GM19025 (cell line): ENCODE measurements around the gene ANKH.
"Not testable (repeated sequence)": the region's sequence is repeated elsewhere in the genome, so short reads cannot be mapped to it uniquely, and the experiment has no call there.

ENCODE experiments used
- ATAC-seq: cut with Tn5 transposase; IDR thresholded peaks from one replicate; pipeline ENCODE4 v1.9.1; 2021; ENCODE audit warnings: mild to moderate bottlenecking, low read depth, moderate library complexity; ENCODE audit not compliant: unreplicated experiment

Gene ANKH

GRCh38 chr5:14871214-14872069, at the start of gene ANKH:
TSS of gene ANKH (minus strand) at chr5:14871778. CDS start at chr5:14871447, 331 bp downstream.
- peak; percentile 95 for ATAC-seq

- ATAC-seq = no peak
These were observed 48.5 kb upstream of the ANKH start for GRCh38 chr5:14920121-14920520.

DNA sequence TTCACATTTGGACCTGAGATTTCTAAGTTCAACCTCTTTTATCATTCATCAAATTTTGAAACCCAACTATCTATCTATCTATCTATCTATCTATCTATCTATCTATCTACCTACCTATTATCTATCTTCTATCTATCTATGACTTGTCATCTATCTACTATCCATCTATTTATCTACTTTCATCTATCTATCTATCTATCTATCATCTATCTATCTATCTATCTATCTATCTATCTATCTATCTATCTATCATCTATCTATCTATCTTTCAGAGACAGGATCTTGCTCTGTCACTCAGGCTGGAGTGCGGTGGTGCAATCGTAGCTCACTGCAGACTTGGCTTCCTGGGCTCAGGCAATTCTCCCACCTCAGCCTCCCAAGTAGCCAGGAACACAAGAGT, 47.5 kb upstream of the ANKH start:
- ATAC-seq = not testable (repeated sequence)

DNA sequence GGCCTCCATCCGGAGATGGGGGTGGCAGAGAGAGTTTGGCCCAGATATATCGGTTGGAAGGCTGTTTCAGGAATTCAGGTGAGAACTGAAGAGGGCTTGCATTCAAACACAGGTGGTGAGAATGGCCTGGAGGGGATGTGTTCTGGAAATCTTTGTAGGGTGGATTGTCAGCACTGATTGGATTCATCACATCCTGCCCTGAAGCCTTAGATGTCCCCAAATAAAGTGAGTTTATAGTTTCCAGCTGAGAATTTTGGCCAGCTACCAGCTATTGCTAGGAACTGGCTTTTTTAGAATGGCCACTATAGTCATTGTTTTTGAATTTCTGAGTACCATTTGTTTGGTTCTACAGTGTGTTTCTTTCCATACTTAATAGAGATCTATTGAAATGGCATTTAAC, 46.1 kb upstream of the ANKH start:
- ATAC-seq = no peak

DNA sequence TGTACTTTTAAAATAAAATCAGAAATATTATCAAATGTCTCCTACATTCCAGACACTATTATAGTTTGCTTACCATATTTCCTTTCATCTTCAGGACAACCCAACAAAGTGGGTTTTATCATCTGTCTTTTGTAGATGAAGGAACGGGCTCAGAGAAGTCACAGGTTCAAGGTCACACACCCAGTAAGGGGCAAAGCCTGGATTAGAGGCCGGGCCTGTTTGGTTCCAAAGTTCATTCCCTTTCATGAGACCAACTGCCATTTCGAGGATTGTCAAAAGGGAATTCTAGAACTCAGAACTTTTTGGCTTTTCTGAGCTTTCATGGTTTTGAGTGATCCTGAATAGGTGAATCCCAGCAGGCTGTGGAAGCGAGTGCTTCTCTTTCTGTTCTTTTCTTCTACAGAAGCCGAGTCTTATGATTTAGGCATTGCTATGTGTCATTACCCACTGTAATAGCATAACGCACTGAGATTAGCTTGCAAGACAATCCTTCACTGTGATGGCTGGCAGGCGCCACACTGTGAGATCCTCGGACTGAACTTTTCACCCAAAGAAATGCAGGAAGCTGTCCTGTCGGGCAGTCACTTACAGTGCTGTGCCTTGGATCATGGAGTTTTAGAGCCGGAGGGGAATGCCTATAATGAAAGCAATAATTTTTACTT, 43.8 kb upstream of the ANKH start:
- ATAC-seq = no peak

DNA sequence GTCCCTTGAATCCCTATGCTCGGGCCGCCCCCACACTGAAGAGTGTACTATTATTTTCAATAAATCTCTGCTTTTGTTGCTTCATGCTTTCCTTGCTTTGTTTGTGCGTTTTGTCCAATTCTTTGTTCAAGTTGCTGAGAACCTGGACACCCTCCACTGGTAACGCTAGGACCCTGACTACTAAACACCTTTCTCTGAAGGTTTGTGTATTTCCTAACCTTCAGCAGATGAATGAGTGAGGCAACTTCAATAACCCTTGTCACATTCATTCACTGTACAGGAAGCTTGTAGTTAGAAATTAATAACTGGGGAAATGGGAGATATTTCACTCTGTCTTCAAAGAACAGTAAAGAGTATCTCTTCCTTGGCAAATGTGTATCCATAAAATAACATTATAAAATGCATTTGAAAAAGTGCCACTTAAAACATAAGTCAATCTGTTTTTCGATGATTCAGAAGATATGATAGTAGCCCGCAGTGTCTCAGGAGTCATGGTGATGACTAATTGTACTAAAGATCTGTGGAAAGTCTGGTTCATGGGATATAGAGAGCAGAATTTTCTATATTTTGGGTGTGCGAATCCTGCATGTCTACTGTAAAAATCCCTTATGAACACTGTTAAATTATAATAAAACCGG, 43.2 kb upstream of the ANKH start:
- ATAC-seq = no peak

DNA sequence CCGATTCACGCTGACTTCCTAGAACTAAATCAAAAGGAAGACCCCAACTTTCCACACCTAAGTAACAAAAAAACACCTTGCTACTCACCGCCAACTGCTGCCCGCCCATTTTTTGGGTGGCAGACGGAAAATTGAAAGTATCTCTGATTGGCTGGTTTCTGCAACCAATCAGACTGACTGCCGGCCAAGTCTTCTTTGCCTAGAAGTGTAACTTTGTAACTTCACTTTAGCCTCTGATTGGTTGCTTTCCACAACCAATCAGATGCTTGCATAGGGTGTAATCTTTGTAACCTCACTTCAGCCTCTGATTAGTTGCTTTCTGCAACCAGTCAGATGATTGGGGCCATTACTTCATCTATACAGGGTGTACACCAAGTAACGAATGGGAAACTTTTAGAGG, 42.6 kb upstream of the ANKH start:
- no peak for ATAC-seq

DNA sequence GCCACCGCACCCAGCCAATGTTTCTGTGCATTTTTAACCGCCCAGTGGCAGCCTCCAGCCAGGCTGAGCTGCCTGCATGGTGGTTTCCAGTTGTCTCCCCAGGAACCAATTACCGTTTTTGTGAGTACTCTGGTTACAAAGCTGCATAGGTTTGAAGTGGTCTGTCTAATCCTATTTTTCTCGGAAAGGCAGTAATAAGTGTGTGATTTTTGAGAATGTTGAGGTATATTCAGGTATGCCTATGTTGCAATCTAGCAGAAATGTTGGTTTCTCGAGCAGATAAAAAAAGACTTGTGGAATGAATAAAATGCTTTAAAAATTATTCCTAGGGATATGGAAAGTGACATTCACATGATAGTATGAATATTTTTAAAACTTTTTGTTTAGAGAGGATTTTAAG, 41.5 kb upstream of the ANKH start:
- ATAC-seq = no peak

- ATAC-seq = no peak
These were observed 40.6 kb upstream of the ANKH start for GRCh38 chr5:14912206-14912605.

- ATAC-seq = no peak
These were observed 37.8 kb upstream of the ANKH start for GRCh38 chr5:14909369-14909768.

- no peak for ATAC-seq
These were observed 36.6 kb upstream of the ANKH start for GRCh38 chr5:14908172-14908571.

- ATAC-seq = no peak
These were observed 35.0 kb upstream of the ANKH start for GRCh38 chr5:14906628-14907027.

DNA sequence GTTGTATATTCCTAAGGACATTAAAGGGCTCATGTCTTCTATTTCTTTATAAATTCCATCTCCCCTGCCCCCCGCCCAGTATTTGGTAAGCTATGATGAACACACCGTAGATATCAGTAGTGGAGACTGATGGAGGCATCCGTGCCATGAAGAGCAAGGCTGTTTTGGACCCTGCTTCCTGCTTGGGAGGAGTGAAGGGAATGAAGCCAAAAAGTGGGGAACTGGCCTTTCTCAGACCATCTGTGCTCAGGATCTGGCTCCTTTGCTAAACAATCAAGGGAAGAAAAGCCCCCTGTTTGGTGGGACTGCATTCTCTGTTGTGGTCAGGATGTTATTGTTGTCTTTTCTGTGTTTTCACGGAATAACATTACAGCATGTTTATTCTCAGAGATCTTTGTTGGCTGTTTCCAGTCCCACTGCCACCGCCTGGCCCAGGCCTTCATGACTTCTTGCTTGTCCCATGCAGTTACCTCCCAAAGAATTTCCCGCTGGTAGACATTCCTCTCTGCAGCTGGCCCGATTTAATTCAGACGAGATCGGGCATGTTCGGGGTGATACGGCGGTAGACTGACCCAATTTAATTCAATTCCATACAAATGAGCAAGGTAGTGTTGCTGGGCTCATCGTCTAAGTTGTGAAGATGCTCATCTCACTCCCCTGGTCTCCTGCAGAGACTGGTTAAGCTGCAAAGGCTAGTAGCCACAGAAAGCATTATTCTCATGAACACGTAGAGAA, 31.4 kb upstream of the ANKH start:
- ATAC-seq = no peak

DNA sequence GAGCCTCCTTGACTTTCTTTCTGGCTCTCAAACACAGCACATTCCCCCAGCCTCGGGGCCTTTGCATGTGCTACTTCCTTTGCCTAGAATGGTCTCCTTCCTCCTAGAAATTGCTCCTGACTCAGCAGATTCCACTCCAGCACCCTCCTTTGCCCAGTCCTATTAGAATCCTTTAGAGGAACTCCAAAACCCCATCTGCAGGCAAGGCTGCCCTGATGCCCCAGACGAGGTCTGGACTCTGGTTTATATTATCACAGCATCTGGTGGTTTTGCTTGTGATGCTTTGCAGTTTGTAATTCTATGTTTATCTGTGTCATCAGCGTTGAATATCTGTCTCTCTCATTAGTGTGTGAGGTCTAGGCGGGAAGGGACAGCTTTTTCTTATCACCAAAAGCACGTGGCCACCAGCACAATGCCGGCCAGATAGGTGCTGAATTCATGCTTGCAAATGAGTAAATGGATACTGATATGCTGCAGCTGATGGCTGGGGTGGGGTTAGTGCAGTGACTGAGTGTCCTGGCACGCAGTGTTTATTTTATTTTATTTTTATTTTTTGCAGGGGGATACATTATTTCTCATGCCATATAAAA, 30.0 kb upstream of the ANKH start:
- ATAC-seq = no peak

DNA sequence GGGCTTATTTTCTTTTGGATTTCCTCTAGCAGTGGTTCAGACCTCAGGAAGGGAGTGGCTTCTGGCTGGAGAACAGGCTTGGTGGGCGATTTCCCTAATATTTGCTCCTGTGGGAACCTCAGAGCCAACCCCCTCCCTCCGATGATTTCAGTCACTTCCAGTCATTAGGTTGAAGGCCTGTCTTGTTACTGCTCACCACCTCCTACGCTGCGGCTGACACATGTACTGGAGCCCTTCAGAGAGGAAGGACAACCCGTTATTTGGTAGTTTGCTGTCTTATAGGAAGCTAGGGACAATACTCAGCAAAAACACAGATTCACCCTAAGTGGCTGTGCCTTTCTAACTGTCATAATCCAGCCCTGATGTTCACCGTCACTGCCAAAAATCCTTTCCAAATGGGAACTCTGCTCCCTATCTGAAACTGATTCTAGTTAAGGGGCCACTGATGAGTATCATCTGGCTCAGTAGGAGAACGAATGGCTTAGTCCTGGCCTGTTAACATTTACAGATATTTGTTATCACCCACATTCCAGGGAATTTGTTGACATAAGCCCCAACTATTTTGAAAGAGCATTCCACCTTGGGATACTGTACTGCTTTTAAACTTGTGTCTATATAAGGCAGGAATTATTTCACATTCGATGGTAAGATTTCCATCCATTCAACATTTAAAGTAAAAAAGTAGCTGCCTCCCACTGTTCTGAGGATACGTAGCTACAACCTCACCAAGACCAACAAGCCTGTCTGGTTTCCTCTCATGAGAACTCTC, 29.3 kb upstream of the ANKH start:
- no peak for ATAC-seq

DNA sequence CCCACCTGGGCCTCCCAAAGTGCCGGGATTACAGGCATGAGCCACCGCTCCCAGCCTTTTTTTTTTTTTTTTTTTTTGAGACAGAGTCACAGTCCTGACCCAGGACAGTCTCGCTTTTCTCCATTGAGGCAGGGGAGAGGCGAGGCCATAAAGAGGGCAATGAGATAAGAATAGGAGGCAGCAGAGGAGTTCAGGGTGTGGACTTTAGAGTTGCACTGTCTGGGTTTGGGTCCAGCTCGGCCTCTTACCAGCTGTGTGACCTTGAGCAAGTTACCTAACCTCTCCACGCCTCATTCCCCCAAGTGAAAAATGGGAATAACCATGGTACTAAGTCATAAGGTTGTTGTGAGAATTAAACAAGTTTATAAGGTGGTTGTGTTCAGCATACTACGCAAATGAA, 24.6 kb upstream of the ANKH start:
- ATAC-seq = no peak

- no peak for ATAC-seq
These were observed 23.7 kb upstream of the ANKH start for GRCh38 chr5:14895301-14895700.

DNA sequence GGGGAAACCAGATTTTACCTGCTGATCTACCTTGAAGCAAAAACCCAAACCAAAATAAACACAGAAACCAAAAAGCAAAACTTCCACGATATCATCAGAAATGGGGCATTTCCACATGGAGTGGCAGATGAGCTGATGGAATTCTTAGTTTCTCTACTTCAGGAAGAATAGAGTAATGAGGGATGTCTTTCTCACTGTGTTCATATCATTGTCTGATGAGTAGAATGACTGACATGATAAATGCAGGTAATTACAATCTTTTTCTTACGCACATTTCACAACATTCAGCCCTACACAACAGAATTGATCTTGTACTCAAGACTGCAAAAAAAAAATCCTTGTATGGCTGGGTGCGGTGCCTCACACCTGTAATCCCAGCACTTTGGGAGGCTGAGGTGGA, 23.2 kb upstream of the ANKH start:
- ATAC-seq = no peak

DNA sequence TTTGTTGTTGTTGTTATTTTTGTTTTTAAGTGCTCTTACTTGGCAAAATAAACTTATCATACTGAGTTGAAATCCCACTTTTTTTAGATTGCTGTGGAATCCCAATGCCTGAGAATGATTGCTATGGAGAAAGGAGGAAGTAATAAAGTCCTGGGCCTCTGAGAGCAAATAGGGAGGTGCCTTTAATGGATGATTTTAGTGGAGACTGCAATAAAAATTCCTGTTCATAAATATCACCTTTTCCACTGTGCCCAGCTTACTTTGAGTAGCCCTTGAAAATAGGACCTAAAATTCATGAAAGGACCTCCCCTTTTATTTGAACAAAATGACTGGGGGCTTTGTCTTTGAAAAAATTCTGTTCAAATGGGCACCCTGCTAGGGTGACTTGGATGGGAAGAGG, 21.8 kb upstream of the ANKH start:
- no peak for ATAC-seq

- ATAC-seq = no peak
These were observed 19.3 kb upstream of the ANKH start for GRCh38 chr5:14890846-14891245.
